Measurements from ENCODE around the gene DBR1. TPM values are rescaled to one million over a fixed set of nuclear protein-coding genes. Genes with fewer than 3 reads are reported as not detected.

The DBR1 gene
- total and polyA plus RNA-seq, 9 of the 15 experiments (the other 6 are each of a cell fraction or from before 2014, with no cell fraction given), result 2.7 to 14.1 (median 10.9) TPM

DNA sequence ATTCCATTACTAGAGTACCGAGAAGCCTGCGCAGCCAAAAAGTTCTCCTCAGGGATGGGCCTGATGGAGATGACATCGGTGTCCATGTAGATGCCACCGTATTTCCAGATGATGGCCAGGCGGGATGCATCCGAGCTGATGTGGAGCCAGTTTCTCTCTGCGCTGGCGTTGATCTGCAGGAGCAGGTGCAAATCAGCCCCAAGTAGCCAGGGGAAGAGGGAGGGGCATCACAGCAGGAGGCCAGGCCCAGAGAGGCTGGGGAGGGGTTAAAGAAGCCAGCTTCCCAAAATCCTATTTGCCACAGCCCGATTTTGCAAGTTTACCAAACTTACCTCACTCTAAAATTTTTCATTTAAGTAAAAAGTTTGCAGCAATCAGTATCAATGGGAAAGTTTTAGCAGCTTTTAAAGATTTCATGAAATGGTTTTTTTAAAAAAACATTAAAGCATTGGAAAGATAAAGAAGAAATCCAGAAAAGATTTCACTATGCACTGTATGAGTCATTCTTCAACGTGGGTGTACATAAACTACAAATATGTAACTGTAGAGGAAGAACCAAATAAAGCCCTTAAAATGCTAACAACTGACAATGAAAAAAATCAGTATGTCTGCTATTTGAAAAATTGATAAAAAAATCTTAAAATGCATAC is 49.9 kb downstream of the DBR1 start (continued):
- TF ChIP-seq, protein P1, sequence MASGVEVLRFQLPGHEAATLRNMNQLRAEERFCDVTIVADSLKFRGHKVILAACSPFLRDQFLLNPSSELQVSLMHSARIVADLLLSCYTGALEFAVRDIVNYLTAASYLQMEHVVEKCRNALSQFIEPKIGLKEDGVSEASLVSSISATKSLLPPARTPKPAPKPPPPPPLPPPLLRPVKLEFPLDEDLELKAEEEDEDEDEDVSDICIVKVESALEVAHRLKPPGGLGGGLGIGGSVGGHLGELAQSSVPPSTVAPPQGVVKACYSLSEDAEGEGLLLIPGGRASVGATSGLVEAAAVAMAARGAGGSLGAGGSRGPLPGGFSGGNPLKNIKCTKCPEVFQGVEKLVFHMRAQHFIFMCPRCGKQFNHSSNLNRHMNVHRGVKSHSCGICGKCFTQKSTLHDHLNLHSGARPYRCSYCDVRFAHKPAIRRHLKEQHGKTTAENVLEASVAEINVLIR (CRISPR knock-in tag; IDR thresholded peaks at IDR 0.05), result no peak
- no peak for TF ChIP-seq SAP30 (IDR thresholded peaks at IDR 0.05; ENCODE audit: borderline replicate concordance, insufficient read depth, low read depth, low read length, poor library complexity, severe bottlenecking)
- TF ChIP-seq ZNF696 (CRISPR knock-in tag; conservative IDR thresholded peaks at IDR 0.05), result no peak
- TF ChIP-seq, protein P2, sequence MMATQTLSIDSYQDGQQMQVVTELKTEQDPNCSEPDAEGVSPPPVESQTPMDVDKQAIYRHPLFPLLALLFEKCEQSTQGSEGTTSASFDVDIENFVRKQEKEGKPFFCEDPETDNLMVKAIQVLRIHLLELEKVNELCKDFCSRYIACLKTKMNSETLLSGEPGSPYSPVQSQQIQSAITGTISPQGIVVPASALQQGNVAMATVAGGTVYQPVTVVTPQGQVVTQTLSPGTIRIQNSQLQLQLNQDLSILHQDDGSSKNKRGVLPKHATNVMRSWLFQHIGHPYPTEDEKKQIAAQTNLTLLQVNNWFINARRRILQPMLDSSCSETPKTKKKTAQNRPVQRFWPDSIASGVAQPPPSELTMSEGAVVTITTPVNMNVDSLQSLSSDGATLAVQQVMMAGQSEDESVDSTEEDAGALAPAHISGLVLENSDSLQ (IDR thresholded peaks at IDR 0.05), result no peak
- TF ChIP-seq PPARD (CRISPR knock-in tag; IDR thresholded peaks at IDR 0.05), result no peak
- no peak for TF ChIP-seq PHF21A (IDR thresholded peaks at IDR 0.05; ENCODE audit: borderline replicate concordance, low read depth)
- no peak for TF ChIP-seq GATAD2A (IDR thresholded peaks at IDR 0.05)

DNA sequence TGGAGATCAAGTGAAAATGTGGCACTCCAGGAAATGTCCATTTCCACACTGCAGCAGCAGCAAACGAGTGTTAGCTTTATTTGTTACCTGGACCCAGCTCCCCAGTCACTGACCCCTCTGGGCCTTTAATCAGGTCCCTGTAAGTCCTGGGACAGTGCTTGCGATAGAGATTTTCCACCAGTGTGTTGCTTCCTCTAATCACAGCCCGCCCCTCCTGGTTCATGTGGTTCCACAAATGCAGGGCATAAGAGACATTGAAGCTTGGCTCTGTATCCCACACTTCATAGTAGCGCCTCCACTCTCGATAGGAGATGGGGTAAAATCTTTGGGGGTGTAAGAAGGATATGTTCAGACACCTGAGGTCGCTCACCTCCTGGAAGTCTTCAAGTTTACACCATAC is 50.5 kb downstream of the DBR1 start:
- POLR2A ChIA-PET, result no interaction called here
- H4K20me1 ChIP-seq (replicated peaks; ENCODE audit: control insufficient read depth, insufficient read depth, low read length), result no peaks in the 10 kb centered on the region
- FAIRE-seq (no peak), DNase-seq (ENCODE audit: extremely low read depth in 1 of 4, low spot score in 3 of 4) (no peak), ATAC-seq (no peak)
- H3K9me3 ChIP-seq (replicated peaks; ENCODE audit: control insufficient read depth, insufficient read depth, low read depth, low read length), result no peaks in the 10 kb centered on the region
- no peak overlapping the region for H3K27ac ChIP-seq (ENCODE audit: extremely low read depth, low read depth, low read length)
- CTCF ChIA-PET (ENCODE audit: low intra/inter-chr PET ratio), result interaction anchor here (0.6 kb wide), 1 partner anchor 1275 kb away, joined by 3 read pairs; no protein-coding TSS in a partner anchor
- no peak overlapping the region for H3K4me2 ChIP-seq (ENCODE audit: insufficient read depth, low read length)
- no peak overlapping the region for H3K9ac ChIP-seq (ENCODE audit: insufficient read depth in 1 of 2, low read depth in 2 of 2, low read length in 2 of 2)
- H3K79me2 ChIP-seq (ENCODE audit: control insufficient read depth, insufficient read depth, low read length), result no peaks in the 10 kb centered on the region
- H2AFZ ChIP-seq (ENCODE audit: low read depth, low read length), result no peak overlapping the region
- no peaks in the 10 kb centered on the region for H3K27me3 ChIP-seq (ENCODE audit: control insufficient read depth in 2 of 2, insufficient read depth in 2 of 2, low read length in 2 of 2)
- H3K36me3 ChIP-seq (ENCODE audit: control insufficient read depth, insufficient read depth, low read length), result no peaks in the 10 kb centered on the region
- H3K4me1 ChIP-seq (replicated peaks in 1 of 2; ENCODE audit: control insufficient read depth in 2 of 2, insufficient read depth in 2 of 2, low read length in 2 of 2), result no peaks in the 10 kb centered on the region; a peak in 1 of 5 replicates
- no peak overlapping the region for H3K4me3 ChIP-seq
- intact Hi-C loops (cut with micrococcal nuclease) (no loop called here), in situ Hi-C loops (cut with MboI) (no loop called here)
- no peaks in the 10 kb centered on the region for H3K9me1 ChIP-seq (ENCODE audit: control insufficient read depth, insufficient read depth, low read length)
- BruUV-seq (replicated peaks), result no TSS peak
- 10% methylated on average over 3 of the region's 6 CpGs for WGBS (ENCODE audit: insufficient coverage, low coverage, missing lambda C conversion rate)
- TF ChIP-seq, protein P3, sequence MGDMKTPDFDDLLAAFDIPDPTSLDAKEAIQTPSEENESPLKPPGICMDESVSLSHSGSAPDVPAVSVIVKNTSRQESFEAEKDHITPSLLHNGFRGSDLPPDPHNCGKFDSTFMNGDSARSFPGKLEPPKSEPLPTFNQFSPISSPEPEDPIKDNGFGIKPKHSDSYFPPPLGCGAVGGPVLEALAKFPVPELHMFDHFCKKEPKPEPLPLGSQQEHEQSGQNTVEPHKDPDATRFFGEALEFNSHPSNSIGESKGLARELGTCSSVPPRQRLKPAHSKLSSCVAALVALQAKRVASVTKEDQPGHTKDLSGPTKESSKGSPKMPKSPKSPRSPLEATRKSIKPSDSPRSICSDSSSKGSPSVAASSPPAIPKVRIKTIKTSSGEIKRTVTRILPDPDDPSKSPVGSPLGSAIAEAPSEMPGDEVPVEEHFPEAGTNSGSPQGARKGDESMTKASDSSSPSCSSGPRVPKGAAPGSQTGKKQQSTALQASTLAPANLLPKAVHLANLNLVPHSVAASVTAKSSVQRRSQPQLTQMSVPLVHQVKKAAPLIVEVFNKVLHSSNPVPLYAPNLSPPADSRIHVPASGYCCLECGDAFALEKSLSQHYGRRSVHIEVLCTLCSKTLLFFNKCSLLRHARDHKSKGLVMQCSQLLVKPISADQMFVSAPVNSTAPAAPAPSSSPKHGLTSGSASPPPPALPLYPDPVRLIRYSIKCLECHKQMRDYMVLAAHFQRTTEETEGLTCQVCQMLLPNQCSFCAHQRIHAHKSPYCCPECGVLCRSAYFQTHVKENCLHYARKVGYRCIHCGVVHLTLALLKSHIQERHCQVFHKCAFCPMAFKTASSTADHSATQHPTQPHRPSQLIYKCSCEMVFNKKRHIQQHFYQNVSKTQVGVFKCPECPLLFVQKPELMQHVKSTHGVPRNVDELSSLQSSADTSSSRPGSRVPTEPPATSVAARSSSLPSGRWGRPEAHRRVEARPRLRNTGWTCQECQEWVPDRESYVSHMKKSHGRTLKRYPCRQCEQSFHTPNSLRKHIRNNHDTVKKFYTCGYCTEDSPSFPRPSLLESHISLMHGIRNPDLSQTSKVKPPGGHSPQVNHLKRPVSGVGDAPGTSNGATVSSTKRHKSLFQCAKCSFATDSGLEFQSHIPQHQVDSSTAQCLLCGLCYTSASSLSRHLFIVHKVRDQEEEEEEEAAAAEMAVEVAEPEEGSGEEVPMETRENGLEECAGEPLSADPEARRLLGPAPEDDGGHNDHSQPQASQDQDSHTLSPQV (IDR thresholded peaks at IDR 0.05), result no peak
- TF ChIP-seq NEUROD1 (IDR thresholded peaks at IDR 0.05; ENCODE audit: borderline replicate concordance, low read depth, low read length, partially characterized antibody) (no peak), ETV1 (tag; conservative IDR thresholded peaks at IDR 0.05; ENCODE audit: low read depth) (no peak)
- TF ChIP-seq, protein P4, sequence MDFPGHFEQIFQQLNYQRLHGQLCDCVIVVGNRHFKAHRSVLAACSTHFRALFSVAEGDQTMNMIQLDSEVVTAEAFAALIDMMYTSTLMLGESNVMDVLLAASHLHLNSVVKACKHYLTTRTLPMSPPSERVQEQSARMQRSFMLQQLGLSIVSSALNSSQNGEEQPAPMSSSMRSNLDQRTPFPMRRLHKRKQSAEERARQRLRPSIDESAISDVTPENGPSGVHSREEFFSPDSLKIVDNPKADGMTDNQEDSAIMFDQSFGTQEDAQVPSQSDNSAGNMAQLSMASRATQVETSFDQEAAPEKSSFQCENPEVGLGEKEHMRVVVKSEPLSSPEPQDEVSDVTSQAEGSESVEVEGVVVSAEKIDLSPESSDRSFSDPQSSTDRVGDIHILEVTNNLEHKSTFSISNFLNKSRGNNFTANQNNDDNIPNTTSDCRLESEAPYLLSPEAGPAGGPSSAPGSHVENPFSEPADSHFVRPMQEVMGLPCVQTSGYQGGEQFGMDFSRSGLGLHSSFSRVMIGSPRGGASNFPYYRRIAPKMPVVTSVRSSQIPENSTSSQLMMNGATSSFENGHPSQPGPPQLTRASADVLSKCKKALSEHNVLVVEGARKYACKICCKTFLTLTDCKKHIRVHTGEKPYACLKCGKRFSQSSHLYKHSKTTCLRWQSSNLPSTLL (IDR thresholded peaks at IDR 0.05), result no peak

Data from K562 (cell line).